GM18951 (cell line): ENCODE data around the gene TWNK.

ENCODE experiments used
- POLR2A ChIP-seq: IDR thresholded peaks from 4 replicates; pipeline ENCODE4 v1.6.1; 2011; ENCODE audit warnings: mild to moderate bottlenecking; ENCODE audit not compliant: insufficient read length, insufficient read depth; ENCODE audit errors: extremely low read depth
- in situ Hi-C: fragments of 300-500 bp; cut with MboI; formaldehyde crosslinking; loops from one replicate; pipeline ENCODE4 v1.12.0; 2022; ENCODE audit warnings: low sequenced_read_pairs, mixed read lengths, inconsistent platforms; ENCODE audit not compliant: unreplicated experiment

TWNK gene

GRCh38 chr10:101005869-101006567, 18.7 kb downstream of the TWNK start:
- no peak for TF ChIP-seq POLR2A
- in situ Hi-C loops: no loop called here

- TF ChIP-seq POLR2A: no peak
- in situ Hi-C loops: no loop called here
These were observed 19.3 kb downstream of the TWNK start for GRCh38 chr10:101006593-101007098.

- in situ Hi-C loops: no loop called here
- no peak for TF ChIP-seq POLR2A
These were observed 19.9 kb downstream of the TWNK start for GRCh38 chr10:101007099-101007711.

GRCh38 chr10:101007915-101008822, 20.8 kb downstream of the TWNK start:
- TF ChIP-seq POLR2A: no peak
- in situ Hi-C loops: no loop called here

- in situ Hi-C loops: no loop called here
- no peak for TF ChIP-seq POLR2A
These were observed 21.6 kb downstream of the TWNK start for GRCh38 chr10:101008823-101009423.

- no peak for TF ChIP-seq POLR2A
- in situ Hi-C loops: no loop called here
These were observed 23.0 kb downstream of the TWNK start for GRCh38 chr10:101010329-101010728.

- TF ChIP-seq POLR2A: no peak
- in situ Hi-C loops: no loop called here
These were observed 24.4 kb downstream of the TWNK start for GRCh38 chr10:101011517-101012423.

GRCh38 chr10:101012525-101013364, 25.4 kb downstream of the TWNK start:
- in situ Hi-C loops: no loop called here
- TF ChIP-seq POLR2A: no peak

GRCh38 chr10:101013365-101013825, 26.1 kb downstream of the TWNK start:
- in situ Hi-C loops: no loop called here
- no peak for TF ChIP-seq POLR2A

- in situ Hi-C loops: no loop called here
- no peak for TF ChIP-seq POLR2A
These were observed 27.0 kb downstream of the TWNK start for GRCh38 chr10:101014230-101014884.
